ENCODE results near the gene HSPB6. TPM values are rescaled to one million over a fixed set of nuclear protein-coding genes. Genes with fewer than 3 reads are reported as not detected.
A peak's percentile ranks its signal among the peaks of the same experiment; 100 is the strongest.

Gene HSPB6
- total RNA-seq, 1 experiment from 2014 or later = 0.71 TPM

DNA sequence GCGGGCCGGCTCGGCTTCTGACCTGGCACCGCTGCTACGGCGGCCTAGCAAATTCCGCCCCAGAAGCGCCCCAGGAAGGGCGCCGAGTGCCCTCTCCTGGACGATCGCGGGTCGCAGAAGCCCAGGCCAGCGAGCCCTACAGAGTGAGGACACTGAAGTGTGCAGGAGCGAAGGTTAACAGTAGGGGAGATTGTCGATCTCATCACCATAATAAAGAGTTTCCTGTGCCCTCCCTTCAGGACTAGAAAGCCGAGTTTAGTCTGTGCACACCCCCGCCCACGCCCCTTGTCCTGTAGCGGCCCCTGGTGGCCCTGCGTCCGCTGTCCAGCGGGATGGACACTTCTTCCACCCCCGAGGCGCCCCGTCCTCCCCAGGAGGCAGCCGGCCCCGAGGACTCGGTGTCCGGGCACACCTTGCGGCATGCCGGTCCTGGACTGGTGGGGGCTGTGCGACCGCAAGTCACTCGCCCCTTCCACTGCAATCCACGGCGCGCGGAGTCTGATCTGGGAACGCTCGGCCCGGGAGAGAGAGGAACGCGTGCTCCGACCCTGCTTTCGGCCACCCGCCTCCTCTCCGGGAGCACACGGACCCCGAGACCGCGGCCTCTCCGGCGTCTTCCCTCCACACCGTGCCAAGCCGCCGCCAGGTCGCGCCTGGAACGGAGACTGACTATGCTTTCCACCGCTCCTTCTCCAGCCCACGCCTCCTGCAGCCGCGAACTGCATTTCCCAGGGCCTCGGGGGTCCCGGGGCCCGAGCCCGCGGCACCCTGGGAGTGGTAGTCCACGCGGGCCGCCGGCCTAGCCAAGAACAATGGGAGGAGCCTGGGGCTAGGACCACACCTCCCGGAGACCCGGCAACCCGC lies 39.8 kb downstream of the HSPB6 start:
- peaks cover 25% of the 10 kb centered on the region for H3K27me3 Mint-ChIP-seq (ENCODE audit: unreplicated experiment)

DNA sequence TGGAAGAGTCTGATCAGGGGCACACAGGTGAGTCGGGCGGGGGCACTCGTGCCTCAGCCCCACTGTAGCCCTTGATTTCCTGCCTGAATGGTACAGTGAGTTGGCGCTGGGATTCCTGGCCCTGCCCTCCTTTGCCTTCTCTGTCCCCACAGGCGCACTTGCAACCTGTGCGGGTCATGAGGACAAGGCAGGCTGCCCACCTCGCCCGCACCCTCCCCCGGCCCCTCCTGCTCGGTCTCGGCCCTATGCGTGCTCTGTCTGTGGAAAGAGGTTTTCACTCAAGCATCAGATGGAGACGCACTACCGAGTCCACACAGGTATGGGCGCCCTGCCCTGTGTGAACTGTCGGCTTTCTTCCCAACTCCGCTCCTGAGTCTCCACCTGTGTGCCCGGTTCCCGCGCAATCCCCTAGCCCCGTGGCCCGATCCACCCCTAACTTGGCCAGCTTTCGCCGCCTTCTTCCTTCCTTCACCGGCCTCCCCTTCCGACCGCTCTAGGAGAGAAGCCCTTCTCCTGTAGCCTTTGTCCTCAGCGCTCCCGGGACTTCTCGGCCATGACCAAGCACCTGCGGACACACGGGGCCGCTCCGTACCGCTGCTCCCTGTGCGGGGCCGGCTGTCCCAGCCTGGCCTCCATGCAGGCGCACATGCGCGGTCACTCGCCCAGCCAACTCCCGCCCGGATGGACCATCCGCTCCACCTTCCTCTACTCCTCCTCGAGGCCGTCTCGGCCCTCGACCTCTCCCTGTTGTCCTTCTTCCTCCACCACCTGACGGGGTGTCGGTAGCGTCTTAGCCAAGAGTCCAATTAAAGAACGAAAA lies 40.6 kb downstream of the HSPB6 start:
- peak; percentile 71 for DNase-seq
- H3K36me3 Mint-ChIP-seq (ENCODE audit: insufficient read depth, unreplicated experiment) = peaks cover 52% of the 10 kb centered on the region
- peak overlapping the region; percentile 45 for H3K27ac Mint-ChIP-seq (ENCODE audit: unreplicated experiment)
- TF ChIP-seq, protein P1, sequence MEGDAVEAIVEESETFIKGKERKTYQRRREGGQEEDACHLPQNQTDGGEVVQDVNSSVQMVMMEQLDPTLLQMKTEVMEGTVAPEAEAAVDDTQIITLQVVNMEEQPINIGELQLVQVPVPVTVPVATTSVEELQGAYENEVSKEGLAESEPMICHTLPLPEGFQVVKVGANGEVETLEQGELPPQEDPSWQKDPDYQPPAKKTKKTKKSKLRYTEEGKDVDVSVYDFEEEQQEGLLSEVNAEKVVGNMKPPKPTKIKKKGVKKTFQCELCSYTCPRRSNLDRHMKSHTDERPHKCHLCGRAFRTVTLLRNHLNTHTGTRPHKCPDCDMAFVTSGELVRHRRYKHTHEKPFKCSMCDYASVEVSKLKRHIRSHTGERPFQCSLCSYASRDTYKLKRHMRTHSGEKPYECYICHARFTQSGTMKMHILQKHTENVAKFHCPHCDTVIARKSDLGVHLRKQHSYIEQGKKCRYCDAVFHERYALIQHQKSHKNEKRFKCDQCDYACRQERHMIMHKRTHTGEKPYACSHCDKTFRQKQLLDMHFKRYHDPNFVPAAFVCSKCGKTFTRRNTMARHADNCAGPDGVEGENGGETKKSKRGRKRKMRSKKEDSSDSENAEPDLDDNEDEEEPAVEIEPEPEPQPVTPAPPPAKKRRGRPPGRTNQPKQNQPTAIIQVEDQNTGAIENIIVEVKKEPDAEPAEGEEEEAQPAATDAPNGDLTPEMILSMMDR (IDR thresholded peaks at IDR 0.05; ENCODE audit: unreplicated experiment) = no peak
- no peaks in the 10 kb centered on the region for H3K9me3 Mint-ChIP-seq (ENCODE audit: low read depth, unreplicated experiment)
- peak overlapping the region; percentile 77 for H3K4me3 Mint-ChIP-seq (ENCODE audit: low read depth, unreplicated experiment)
- H3K27me3 Mint-ChIP-seq (ENCODE audit: unreplicated experiment) = peaks cover 33% of the 10 kb centered on the region
- CTCF ChIA-PET = interaction anchor here (0.9 to 1.3 kb wide), 3 partner anchors 14 to 167 kb away, joined by 3 to 5 read pairs (median 4); no protein-coding TSS in a partner anchor
- BruUV-seq (replicated peaks) = TSS peak; percentile 13
- H3K4me1 Mint-ChIP-seq (ENCODE audit: low read depth, unreplicated experiment) = peaks cover 30% of the 10 kb centered on the region
- intact Hi-C loops (cut with micrococcal nuclease; ENCODE audit: unreplicated experiment) = loop anchor here (2.0 kb wide), 1 partner anchor 161 kb away; no protein-coding TSS in a partner anchor

More for the DNA sequence above, 39.8 kb downstream of the HSPB6 start:
- no TSS peak for BruUV-seq (replicated peaks)
- DNase-seq = peak; percentile 96
- Mint-ChIP-seq H3K4me1 (ENCODE audit: low read depth, unreplicated experiment) (peaks cover 30% of the 10 kb centered on the region), H3K9me3 (ENCODE audit: low read depth, unreplicated experiment) (no peaks in the 10 kb centered on the region), H3K36me3 (ENCODE audit: insufficient read depth, unreplicated experiment) (peaks cover 60% of the 10 kb centered on the region), H3K4me3 (ENCODE audit: low read depth, unreplicated experiment) (peak overlapping the region; percentile 77), H3K27ac (ENCODE audit: unreplicated experiment) (peak overlapping the region; percentile 45)
- intact Hi-C loops (cut with micrococcal nuclease; ENCODE audit: unreplicated experiment) = loop anchor here (1.0 to 2.0 kb wide), 3 partner anchors 23 to 162 kb away; no protein-coding TSS in a partner anchor
- TF ChIP-seq, protein P1 (IDR thresholded peaks at IDR 0.05; ENCODE audit: unreplicated experiment) = peak; percentile 97
- CTCF ChIA-PET = interaction anchor here (1.0 kb wide), 1 partner anchor 25 kb away, joined by 4 read pairs; no protein-coding TSS in a partner anchor

DNA sequence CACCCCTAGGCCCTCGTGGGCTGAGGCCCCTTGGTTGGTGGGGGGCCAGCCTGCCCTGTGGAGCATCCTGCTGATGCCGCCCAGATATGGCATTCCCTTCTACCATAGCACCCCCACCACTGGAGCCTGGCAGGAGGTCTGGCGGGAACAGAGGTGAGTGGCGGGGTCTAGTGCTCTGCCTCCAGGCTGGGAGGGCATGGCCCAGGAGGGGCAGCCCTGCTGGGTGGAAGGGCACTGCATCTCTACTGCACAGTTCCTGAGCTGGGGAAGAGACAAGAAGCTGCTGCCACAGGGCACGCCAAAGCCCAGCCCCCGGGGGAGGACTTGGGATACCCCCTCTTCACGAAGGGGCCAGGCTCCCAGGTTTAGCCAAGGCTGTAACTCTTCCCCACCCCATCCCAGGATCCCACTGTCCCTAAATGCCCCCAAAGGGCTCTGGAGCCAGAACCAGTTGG lies 41.4 kb downstream of the HSPB6 start:
- no peak for DNase-seq
- peak overlapping the region; percentile 77 for H3K4me3 Mint-ChIP-seq (ENCODE audit: low read depth, unreplicated experiment)
- no peaks in the 10 kb centered on the region for H3K9me3 Mint-ChIP-seq (ENCODE audit: low read depth, unreplicated experiment)
- CTCF ChIA-PET = interaction anchor here (0.9 to 1.3 kb wide), 3 partner anchors 13 to 166 kb away, joined by 3 to 5 read pairs (median 4); no protein-coding TSS in a partner anchor
- peaks cover 30% of the 10 kb centered on the region for H3K4me1 Mint-ChIP-seq (ENCODE audit: low read depth, unreplicated experiment)
- H3K27ac Mint-ChIP-seq (ENCODE audit: unreplicated experiment) = peak overlapping the region; percentile 43
- intact Hi-C loops (cut with micrococcal nuclease; ENCODE audit: unreplicated experiment) = no loop called here
- TF ChIP-seq, protein P1 (IDR thresholded peaks at IDR 0.05; ENCODE audit: unreplicated experiment) = no peak
- H3K27me3 Mint-ChIP-seq (ENCODE audit: unreplicated experiment) = peaks cover 42% of the 10 kb centered on the region
- BruUV-seq (replicated peaks) = no TSS peak
- peaks cover 44% of the 10 kb centered on the region for H3K36me3 Mint-ChIP-seq (ENCODE audit: insufficient read depth, unreplicated experiment)
